Measurements from ENCODE around the gene SORL1-AS1.
"Not testable (repeated sequence)": the region's sequence is repeated elsewhere in the genome, so short reads cannot be mapped to it uniquely, and the experiment has no call there.

SORL1-AS1 gene

DNA sequence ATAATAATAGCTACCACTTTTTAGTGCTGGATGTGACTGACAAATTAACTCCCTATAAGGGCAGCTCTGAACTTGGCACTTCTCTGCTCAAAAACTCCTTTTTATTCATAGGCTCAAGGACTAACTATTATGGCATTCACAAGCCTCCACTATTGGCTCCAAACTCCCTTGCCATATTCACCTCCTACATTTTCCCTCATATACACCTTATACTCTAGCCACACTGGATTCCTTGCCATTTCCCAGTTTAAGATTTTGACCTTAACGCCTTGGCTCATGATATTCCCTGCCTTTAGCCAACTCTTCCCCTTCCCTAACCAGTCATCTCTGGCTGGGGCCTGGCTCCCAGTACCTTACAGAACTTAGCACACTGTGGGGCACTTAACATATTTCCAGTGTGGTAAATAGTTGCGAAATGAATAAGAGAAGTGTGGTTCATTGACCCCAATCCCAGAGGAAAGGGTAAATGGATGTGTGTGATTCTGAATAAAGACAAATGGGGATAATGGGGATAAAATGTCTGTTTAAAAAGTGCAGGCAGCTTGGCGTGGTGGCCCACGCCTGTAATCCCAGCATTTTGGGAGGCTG, 40.7 kb downstream of the SORL1-AS1 start:
- DNase-seq: no peak
- Mint-ChIP-seq H3K9me3 (ENCODE audit: unreplicated experiment) (peaks cover 2% of the 10 kb centered on the region), H3K27me3 (ENCODE audit: unreplicated experiment) (no peaks in the 10 kb centered on the region), H3K36me3 (ENCODE audit: unreplicated experiment) (no peaks in the 10 kb centered on the region), H3K4me1 (ENCODE audit: low read depth, unreplicated experiment) (no peaks in the 10 kb centered on the region), H3K4me3 (ENCODE audit: unreplicated experiment) (no peak overlapping the region), H3K27ac (ENCODE audit: unreplicated experiment) (no peak overlapping the region)
- no peak for TF ChIP-seq CTCF (IDR thresholded peaks at IDR 0.05; ENCODE audit: partially characterized antibody, unreplicated experiment)

DNA sequence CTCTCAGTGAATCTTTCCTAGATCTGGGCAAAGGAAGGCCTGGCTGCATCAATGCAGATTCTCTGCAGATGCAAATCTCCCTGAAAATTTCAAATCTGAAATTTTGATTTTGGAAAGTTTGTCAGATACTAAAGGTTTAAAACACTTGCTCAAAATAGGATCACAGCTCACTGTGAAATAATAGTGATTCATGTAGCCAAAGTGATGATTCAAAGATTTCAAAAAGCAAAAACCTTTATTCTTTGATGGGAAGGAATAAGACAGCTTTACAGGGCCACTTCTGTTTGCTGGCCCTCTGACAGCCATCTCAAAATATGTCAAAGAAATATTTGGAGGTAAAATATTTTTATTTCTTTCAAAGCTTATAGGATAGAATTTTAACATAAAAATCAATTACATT, 41.4 kb downstream of the SORL1-AS1 start:
- not testable (repeated sequence) for H3K27ac Mint-ChIP-seq (ENCODE audit: unreplicated experiment); H3K4me1 Mint-ChIP-seq (ENCODE audit: low read depth, unreplicated experiment); H3K9me3 Mint-ChIP-seq (ENCODE audit: unreplicated experiment); DNase-seq; H3K27me3 Mint-ChIP-seq (ENCODE audit: unreplicated experiment); H3K36me3 Mint-ChIP-seq (ENCODE audit: unreplicated experiment); H3K4me3 Mint-ChIP-seq (ENCODE audit: unreplicated experiment)

GRCh38 chr11:121410041-121410440, 42.7 kb downstream of the SORL1-AS1 start:
- not testable (repeated sequence) for H3K36me3 Mint-ChIP-seq (ENCODE audit: unreplicated experiment); H3K9me3 Mint-ChIP-seq (ENCODE audit: unreplicated experiment); H3K27me3 Mint-ChIP-seq (ENCODE audit: unreplicated experiment); H3K27ac Mint-ChIP-seq (ENCODE audit: unreplicated experiment); H3K4me1 Mint-ChIP-seq (ENCODE audit: low read depth, unreplicated experiment); DNase-seq; H3K4me3 Mint-ChIP-seq (ENCODE audit: unreplicated experiment)

DNA sequence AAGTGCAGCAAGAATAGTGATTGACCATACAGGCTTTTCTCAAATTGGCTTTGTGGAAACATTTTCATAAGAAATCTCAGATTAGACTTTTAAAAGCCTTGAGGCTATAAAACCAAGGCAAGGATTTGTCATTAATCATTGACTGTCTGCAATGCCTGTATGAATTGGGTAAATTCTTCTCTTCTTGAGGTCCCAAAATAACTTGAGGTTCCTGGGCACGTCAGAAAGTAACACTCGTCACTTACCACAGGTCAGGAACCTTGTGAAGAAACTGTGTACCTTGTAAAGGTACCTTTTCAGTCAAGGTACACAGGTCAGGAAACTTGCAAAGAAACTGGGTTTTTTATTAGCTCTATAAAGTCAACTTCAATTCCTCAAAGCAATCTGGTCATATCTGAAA, 43.9 kb downstream of the SORL1-AS1 start:
- TF ChIP-seq CTCF (IDR thresholded peaks at IDR 0.05; ENCODE audit: partially characterized antibody, unreplicated experiment): no peak
- Mint-ChIP-seq H3K27ac (ENCODE audit: unreplicated experiment) (no peak overlapping the region), H3K36me3 (ENCODE audit: unreplicated experiment) (no peaks in the 10 kb centered on the region), H3K4me1 (ENCODE audit: low read depth, unreplicated experiment) (no peaks in the 10 kb centered on the region), H3K27me3 (ENCODE audit: unreplicated experiment) (no peaks in the 10 kb centered on the region), H3K4me3 (ENCODE audit: unreplicated experiment) (no peak overlapping the region), H3K9me3 (ENCODE audit: unreplicated experiment) (peaks cover 2% of the 10 kb centered on the region)
- DNase-seq: no peak

DNA sequence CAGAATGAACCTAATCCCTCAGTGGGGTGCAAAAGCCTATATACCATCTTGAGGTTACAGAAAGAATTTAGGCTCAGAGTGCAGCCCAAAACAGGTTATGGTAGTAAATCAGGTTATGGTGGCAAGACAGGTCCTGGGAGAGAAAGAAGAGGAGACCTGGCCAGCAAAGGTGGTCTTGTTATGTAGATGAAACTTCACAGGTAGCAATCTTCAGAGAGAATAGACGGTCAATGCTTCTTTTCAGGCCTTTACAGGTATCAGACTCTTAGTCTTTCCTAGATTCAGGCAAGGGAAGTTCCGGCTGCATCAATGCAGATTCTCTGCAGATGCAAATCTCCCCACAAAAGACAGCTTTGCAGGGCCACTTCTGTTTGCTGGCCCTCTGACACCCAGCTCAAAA, 46.5 kb downstream of the SORL1-AS1 start:
- H3K36me3 Mint-ChIP-seq (ENCODE audit: unreplicated experiment): peaks cover 9% of the 10 kb centered on the region
- no peaks in the 10 kb centered on the region for H3K4me1 Mint-ChIP-seq (ENCODE audit: low read depth, unreplicated experiment)
- H3K27ac Mint-ChIP-seq (ENCODE audit: unreplicated experiment): no peak overlapping the region
- no peak overlapping the region for H3K4me3 Mint-ChIP-seq (ENCODE audit: unreplicated experiment)
- no peak for DNase-seq
- H3K9me3 Mint-ChIP-seq (ENCODE audit: unreplicated experiment): no peaks in the 10 kb centered on the region
- TF ChIP-seq CTCF (IDR thresholded peaks at IDR 0.05; ENCODE audit: partially characterized antibody, unreplicated experiment): no peak
- H3K27me3 Mint-ChIP-seq (ENCODE audit: unreplicated experiment): no peaks in the 10 kb centered on the region

DNA sequence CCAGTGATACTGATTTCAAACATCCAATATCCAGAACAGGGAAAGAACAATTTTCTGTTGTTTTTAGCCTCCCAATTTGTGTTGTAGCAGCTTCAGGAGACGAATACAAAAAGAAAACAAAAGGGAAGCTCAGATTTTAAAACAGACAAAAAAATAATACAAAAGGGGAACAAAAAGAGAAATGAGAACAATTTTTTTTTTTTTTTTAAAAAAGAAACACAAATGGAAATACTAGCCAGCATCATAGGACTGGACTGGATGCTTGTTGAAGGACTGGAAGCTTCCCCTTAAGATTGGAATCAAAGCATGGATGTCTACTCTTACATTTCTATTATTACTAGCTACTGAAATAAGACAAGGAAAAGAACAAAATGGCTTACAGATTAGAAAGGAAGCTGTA, 47.1 kb downstream of the SORL1-AS1 start:
- TF ChIP-seq CTCF (IDR thresholded peaks at IDR 0.05; ENCODE audit: partially characterized antibody, unreplicated experiment): no peak

More for the DNA sequence above, 47.1 kb downstream of the SORL1-AS1 start:
- H3K9me3 Mint-ChIP-seq (ENCODE audit: unreplicated experiment): no peaks in the 10 kb centered on the region
- no peaks in the 10 kb centered on the region for H3K27me3 Mint-ChIP-seq (ENCODE audit: unreplicated experiment)
- no peaks in the 10 kb centered on the region for H3K4me1 Mint-ChIP-seq (ENCODE audit: low read depth, unreplicated experiment)
- DNase-seq: no peak
- H3K36me3 Mint-ChIP-seq (ENCODE audit: unreplicated experiment): peaks cover 13% of the 10 kb centered on the region
- no peak overlapping the region for H3K4me3 Mint-ChIP-seq (ENCODE audit: unreplicated experiment)
- H3K27ac Mint-ChIP-seq (ENCODE audit: unreplicated experiment): no peak overlapping the region

Measured in glutamatergic neuron (in vitro differentiated cells).